ENCODE data around the gene RIT2.

DNA sequence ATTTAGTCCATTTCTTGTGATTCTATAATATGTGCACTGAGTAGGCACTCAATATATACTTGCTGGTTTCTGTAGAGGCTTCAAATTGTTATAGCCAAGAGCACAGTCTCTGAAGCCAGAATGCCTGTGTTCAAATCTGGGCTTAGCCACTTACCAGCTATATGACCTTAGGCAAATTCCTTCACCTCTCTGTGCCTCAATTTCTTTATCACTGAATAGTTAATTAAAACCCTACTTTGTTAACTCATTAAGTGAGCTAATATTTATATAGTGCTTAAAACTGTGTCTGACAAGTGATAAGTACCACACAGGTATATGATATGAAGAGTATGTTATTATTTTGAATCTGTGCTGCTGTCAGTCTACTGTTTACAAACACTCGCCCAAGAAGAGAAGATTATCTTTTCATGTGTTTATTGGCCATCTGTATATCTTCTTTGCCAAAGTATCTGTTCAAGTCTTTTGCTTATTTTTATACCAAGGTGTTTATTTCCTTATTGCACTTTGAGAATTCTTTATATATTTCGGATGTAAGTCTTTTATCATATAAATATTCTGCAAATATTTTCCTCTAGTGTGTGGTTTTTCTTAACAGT is 1.3 kb upstream of the RIT2 start:
- TF ChIP-seq RAD21 (IDR thresholded peaks at IDR 0.05; ENCODE audit: low read depth) (no peak), YY1 (IDR thresholded peaks at IDR 0.05; ENCODE audit: low read depth) (no peak), FOXM1 (IDR thresholded peaks at IDR 0.05; ENCODE audit: borderline replicate concordance, low read depth) (no peak), EP300 (IDR thresholded peaks at IDR 0.05; ENCODE audit: borderline replicate concordance) (no peak), TAF1 (IDR thresholded peaks at IDR 0.05; ENCODE audit: low read depth) (no peak), CREB1 (IDR thresholded peaks at IDR 0.05; ENCODE audit: low read depth) (no peak), NFIC (IDR thresholded peaks at IDR 0.05) (no peak), ZBTB7A (IDR thresholded peaks at IDR 0.05; ENCODE audit: low read depth) (no peak)
- TF ChIP-seq, protein P1, sequence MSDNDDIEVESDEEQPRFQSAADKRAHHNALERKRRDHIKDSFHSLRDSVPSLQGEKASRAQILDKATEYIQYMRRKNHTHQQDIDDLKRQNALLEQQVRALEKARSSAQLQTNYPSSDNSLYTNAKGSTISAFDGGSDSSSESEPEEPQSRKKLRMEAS (IDR thresholded peaks at IDR 0.05): no peak
- TF ChIP-seq, protein P2, sequence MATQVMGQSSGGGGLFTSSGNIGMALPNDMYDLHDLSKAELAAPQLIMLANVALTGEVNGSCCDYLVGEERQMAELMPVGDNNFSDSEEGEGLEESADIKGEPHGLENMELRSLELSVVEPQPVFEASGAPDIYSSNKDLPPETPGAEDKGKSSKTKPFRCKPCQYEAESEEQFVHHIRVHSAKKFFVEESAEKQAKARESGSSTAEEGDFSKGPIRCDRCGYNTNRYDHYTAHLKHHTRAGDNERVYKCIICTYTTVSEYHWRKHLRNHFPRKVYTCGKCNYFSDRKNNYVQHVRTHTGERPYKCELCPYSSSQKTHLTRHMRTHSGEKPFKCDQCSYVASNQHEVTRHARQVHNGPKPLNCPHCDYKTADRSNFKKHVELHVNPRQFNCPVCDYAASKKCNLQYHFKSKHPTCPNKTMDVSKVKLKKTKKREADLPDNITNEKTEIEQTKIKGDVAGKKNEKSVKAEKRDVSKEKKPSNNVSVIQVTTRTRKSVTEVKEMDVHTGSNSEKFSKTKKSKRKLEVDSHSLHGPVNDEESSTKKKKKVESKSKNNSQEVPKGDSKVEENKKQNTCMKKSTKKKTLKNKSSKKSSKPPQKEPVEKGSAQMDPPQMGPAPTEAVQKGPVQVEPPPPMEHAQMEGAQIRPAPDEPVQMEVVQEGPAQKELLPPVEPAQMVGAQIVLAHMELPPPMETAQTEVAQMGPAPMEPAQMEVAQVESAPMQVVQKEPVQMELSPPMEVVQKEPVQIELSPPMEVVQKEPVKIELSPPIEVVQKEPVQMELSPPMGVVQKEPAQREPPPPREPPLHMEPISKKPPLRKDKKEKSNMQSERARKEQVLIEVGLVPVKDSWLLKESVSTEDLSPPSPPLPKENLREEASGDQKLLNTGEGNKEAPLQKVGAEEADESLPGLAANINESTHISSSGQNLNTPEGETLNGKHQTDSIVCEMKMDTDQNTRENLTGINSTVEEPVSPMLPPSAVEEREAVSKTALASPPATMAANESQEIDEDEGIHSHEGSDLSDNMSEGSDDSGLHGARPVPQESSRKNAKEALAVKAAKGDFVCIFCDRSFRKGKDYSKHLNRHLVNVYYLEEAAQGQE (IDR thresholded peaks at IDR 0.05; ENCODE audit: low read depth): no peak
- TF ChIP-seq, protein P3, sequence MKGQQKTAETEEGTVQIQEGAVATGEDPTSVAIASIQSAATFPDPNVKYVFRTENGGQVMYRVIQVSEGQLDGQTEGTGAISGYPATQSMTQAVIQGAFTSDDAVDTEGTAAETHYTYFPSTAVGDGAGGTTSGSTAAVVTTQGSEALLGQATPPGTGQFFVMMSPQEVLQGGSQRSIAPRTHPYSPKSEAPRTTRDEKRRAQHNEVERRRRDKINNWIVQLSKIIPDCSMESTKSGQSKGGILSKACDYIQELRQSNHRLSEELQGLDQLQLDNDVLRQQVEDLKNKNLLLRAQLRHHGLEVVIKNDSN (IDR thresholded peaks at IDR 0.05): no peak
